DOHH2 (cell line): ENCODE measurements around the gene CD79B.

Source experiments
- H3F3A ChIP-seq: fragments of 200-600 bp; sonication (generic), shearing (Covaris generic); 2 replicates; pipeline ENCODE4 v1.6.0; 2016; ENCODE audit warnings: antibody characterized with exemption, mild to moderate bottlenecking; ENCODE audit not compliant: control insufficient read depth, insufficient read depth
- H3K27ac ChIP-seq: fragments of 200-600 bp; sonication (generic); 2 replicates; pipeline ENCODE4 v1.5.1; 2014; ENCODE audit warnings: low read depth, mild to moderate bottlenecking, low read length, moderate library complexity
- H3K27me3 ChIP-seq: fragments of 200-600 bp; sonication (generic); 2 replicates; pipeline ENCODE4 v1.6.1; 2014; ENCODE audit warnings: mild to moderate bottlenecking, low read length, mixed read lengths; ENCODE audit not compliant: control insufficient read depth
- H3K36me3 ChIP-seq: fragments of 200-600 bp; sonication (generic); 2 replicates; pipeline ENCODE4 v1.6.1; 2014; ENCODE audit warnings: mild to moderate bottlenecking, low read length, moderate library complexity, mixed read lengths; ENCODE audit not compliant: control insufficient read depth
- H3K4me1 ChIP-seq: fragments of 200-600 bp; sonication (generic); 2 replicates; pipeline ENCODE4 v1.6.1; 2014; ENCODE audit warnings: mild to moderate bottlenecking, low read length, mixed read lengths; ENCODE audit not compliant: control insufficient read depth
- H3K4me2 ChIP-seq: fragments of 200-600 bp; sonication (generic); 2 replicates; pipeline ENCODE4 v1.6.0; 2014; ENCODE audit warnings: mild to moderate bottlenecking, low read length, moderate library complexity
- H3K4me3 ChIP-seq: fragments of 200-600 bp; sonication (generic); 2 replicates; pipeline ENCODE4 v1.5.1; 2014; ENCODE audit warnings: mild to moderate bottlenecking, low read length, mixed read lengths
- H3K79me2 ChIP-seq: fragments of 200-600 bp; sonication (generic); 2 replicates; pipeline ENCODE4 v1.6.1; 2014; ENCODE audit warnings: mild to moderate bottlenecking, low read length, mixed read lengths; ENCODE audit not compliant: control insufficient read depth
- H3K9me2 ChIP-seq: fragments of 200-600 bp; sonication (generic); replicated peaks from 2 replicates; pipeline ENCODE4 v1.6.1; 2014; ENCODE audit warnings: mild to moderate bottlenecking, low read length, mixed read lengths; ENCODE audit not compliant: control insufficient read depth
- H3K9me3 ChIP-seq: fragments of 200-600 bp; sonication (generic); 2 replicates; pipeline ENCODE4 v1.6.1; 2014; ENCODE audit warnings: antibody characterized with exemption, low read length, mixed read lengths; ENCODE audit not compliant: control insufficient read depth, insufficient read depth
- H4K20me1 ChIP-seq: fragments of 200-600 bp; sonication (generic); 2 replicates; pipeline ENCODE4 v1.6.0; 2014; ENCODE audit warnings: low read depth, mild to moderate bottlenecking, antibody characterized with exemption, low read length, moderate library complexity; ENCODE audit not compliant: control insufficient read depth, insufficient read depth
- CTCF ChIP-seq: fragments of 200-600 bp; sonication (generic); IDR thresholded peaks from one replicate; pipeline ENCODE4 v1.5.1; 2014; ENCODE audit warnings: antibody characterized with exemption, mild to moderate bottlenecking, low read depth, low read length; ENCODE audit not compliant: poor library complexity, severe bottlenecking
- EZH2phosphoT487 ChIP-seq: fragments of 200-600 bp; sonication (generic); IDR thresholded peaks from 2 replicates; pipeline ENCODE4 v1.6.1; 2017; ENCODE audit warnings: borderline replicate concordance, mild to moderate bottlenecking, antibody characterized with exemption, low read length, moderate library complexity, mixed read lengths

CD79B gene

DNA sequence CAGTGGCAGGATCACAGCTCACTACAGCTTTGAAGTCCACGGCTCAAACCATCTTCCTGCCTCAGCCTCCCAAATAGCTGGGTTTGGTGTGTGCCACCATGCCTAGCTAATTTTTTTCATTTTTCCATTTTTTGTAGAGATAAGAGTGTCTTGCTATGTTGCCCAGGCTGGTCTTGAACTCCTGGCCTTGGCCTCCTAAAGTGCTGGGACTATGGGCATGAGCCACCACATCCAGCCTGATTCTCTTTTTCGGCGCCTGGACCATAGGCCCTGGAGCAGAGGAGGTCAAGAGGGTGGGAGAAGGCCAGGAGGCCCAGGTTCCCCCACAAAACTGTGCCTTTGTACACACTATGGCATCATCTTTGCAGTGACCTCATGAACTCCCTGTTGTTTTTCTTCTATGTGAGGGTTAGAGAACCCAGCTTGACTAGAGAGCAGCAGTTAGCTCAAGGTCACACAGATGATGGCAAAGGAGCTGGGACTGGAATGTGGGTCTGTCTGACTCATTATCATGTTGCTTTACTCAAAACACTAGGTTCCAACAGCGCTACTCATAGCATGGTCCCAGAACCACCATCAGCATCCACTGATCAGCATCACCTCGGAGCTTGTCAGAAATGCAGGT, 24.3 kb upstream of the CD79B start:
- peaks cover 24% of the 10 kb centered on the region for H3K4me1 ChIP-seq
- no peaks in the 10 kb centered on the region for H3K9me2 ChIP-seq
- H3K36me3 ChIP-seq = no peaks in the 10 kb centered on the region
- H3K79me2 ChIP-seq = no peaks in the 10 kb centered on the region
- H3F3A ChIP-seq = peaks cover 5% of the 10 kb centered on the region; the same call in 1 of the 2 replicates
- H3K27ac ChIP-seq = no peak overlapping the region
- no peak overlapping the region for H3K4me2 ChIP-seq
- no peak overlapping the region for H3K4me3 ChIP-seq
- no peaks in the 10 kb centered on the region for H3K27me3 ChIP-seq
- no peaks in the 10 kb centered on the region for H3K9me3 ChIP-seq
- H4K20me1 ChIP-seq = no peaks in the 10 kb centered on the region
- no peak for TF ChIP-seq CTCF
- no peak for TF ChIP-seq EZH2phosphoT487

- Histone ChIP-seq H3K4me1 (peaks cover 19% of the 10 kb centered on the region), H3K4me3 (no peak overlapping the region), H3K9me2 (no peaks in the 10 kb centered on the region)
Measured at GRCh38 chr17:63955791-63956190, 23.7 kb upstream of the CD79B start.

GRCh38 chr17:63955232-63955631, 23.1 kb upstream of the CD79B start:
- H3K9me2 ChIP-seq = no peaks in the 10 kb centered on the region
- H3K9me3 ChIP-seq = no peaks in the 10 kb centered on the region
- peaks cover 3% of the 10 kb centered on the region; the same call in 1 of the 2 replicates for H3K27me3 ChIP-seq
- no peaks in the 10 kb centered on the region for H3K79me2 ChIP-seq
- no peaks in the 10 kb centered on the region for H3K36me3 ChIP-seq
- TF ChIP-seq EZH2phosphoT487 = no peak
- no peak for TF ChIP-seq CTCF
- peaks cover 19% of the 10 kb centered on the region for H3K4me1 ChIP-seq
- H4K20me1 ChIP-seq = no peaks in the 10 kb centered on the region
- H3K4me2 ChIP-seq = 0 out of 2 replicates have a peak overlapping the region, but pooled peaks have one; percentile 74
- no peak overlapping the region for H3K4me3 ChIP-seq
- H3F3A ChIP-seq = peaks cover 5% of the 10 kb centered on the region; the same call in 1 of the 2 replicates
- no peak overlapping the region for H3K27ac ChIP-seq

More at GRCh38 chr17:63955791-63956190, 23.7 kb upstream of the CD79B start:
- Histone ChIP-seq H4K20me1 (no peaks in the 10 kb centered on the region), H3K4me2 (no peak overlapping the region), H3F3A (peaks cover 5% of the 10 kb centered on the region; the same call in 1 of the 2 replicates), H3K36me3 (no peaks in the 10 kb centered on the region), H3K9me3 (no peaks in the 10 kb centered on the region), H3K27ac (no peak overlapping the region), H3K79me2 (no peaks in the 10 kb centered on the region), H3K27me3 (peaks cover under 1% of the 10 kb centered on the region; the same call in 1 of the 2 replicates)
- TF ChIP-seq EZH2phosphoT487 (no peak), CTCF (no peak)
